GM13976 (cell line): Measurements from ENCODE around the gene ING5.
"Not testable (repeated sequence)": the region's sequence is repeated elsewhere in the genome, so short reads cannot be mapped to it uniquely, and the experiment has no call there.

Experiments
- DNase-seq: peaks from one replicate; pipeline ENCODE4 v3.0.0; 2012; ENCODE audit warnings: low spot score
- CTCF ChIP-seq: IDR thresholded peaks from 2 replicates; pipeline ENCODE4 v1.5.1; 2012; ENCODE audit warnings: borderline replicate concordance, mild to moderate bottlenecking; ENCODE audit not compliant: insufficient read depth; ENCODE audit errors: extremely low read depth, missing control alignments, control extremely low read depth
- in situ Hi-C: fragments of 300-500 bp; cut with MboI; formaldehyde crosslinking; loops from one replicate; pipeline ENCODE4 v1.12.0; 2022; ENCODE audit warnings: low sequenced_read_pairs, mixed read lengths, inconsistent platforms; ENCODE audit not compliant: unreplicated experiment

The ING5 gene

DNA sequence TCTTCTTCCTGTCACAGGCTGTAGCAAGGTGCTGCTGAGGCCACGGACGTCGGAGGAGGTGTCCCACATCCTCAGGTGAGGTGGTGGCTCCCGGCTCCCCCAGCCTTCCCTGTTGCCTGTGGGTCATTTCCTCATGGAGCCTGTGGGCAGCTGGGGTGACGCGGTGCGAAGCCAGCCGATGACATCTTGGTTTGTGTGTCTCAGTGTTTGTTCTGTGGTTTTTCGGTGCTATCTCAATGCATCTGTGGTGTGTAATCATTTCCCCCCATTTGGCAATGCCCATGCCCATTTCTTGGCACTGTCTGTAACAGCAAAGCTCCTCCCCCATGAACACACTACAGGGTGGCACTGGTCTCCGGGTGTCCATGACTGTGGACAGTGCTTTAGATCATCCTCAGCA, 39.2 kb downstream of the ING5 start:
- no peak for DNase-seq
- no peak for TF ChIP-seq CTCF
- in situ Hi-C loops: no loop called here

- in situ Hi-C loops: no loop called here
- TF ChIP-seq CTCF: no peak
- no peak for DNase-seq
These were observed 40.6 kb downstream of the ING5 start for GRCh38 chr2:241742320-241742939.

GRCh38 chr2:241743008-241743407, 41.2 kb downstream of the ING5 start:
- in situ Hi-C loops: not testable (repeated sequence)

GRCh38 chr2:241743620-241744019, 41.8 kb downstream of the ING5 start:
- TF ChIP-seq CTCF: no peak
- no peak for DNase-seq
- in situ Hi-C loops: no loop called here

More at GRCh38 chr2:241743008-241743407, 41.2 kb downstream of the ING5 start:
- not testable (repeated sequence) for DNase-seq

GRCh38 chr2:241744028-241744754, 42.4 kb downstream of the ING5 start:
- no peak for DNase-seq
- in situ Hi-C loops: no loop called here
- no peak for TF ChIP-seq CTCF

- no peak for DNase-seq
- in situ Hi-C loops: no loop called here
- no peak for TF ChIP-seq CTCF
These were observed 43.4 kb downstream of the ING5 start for GRCh38 chr2:241745276-241745675.

DNA sequence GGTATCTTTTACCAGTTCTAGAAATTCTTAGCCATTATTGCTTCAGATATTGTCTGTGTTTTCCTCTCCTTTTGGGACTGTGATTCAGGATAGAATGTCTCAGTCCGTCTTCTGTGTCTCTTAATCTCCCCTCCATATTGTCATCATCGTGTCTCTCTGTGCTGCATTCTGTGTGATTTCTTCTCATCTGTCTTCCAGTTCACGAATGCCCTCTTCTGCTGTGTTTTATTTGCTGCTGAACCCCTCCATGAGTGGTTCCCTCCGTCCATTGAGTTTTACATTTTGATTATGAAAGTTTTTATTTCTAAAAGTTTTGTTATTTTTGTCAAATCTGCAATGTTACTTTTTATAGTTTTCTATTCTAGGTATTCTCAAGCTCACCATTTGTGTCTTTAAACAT, 44.2 kb downstream of the ING5 start:
- no peak for TF ChIP-seq CTCF
- DNase-seq: no peak
- in situ Hi-C loops: no loop called here
